Hepatocyte (in vitro differentiated cells): Measurements from ENCODE around the gene PSMA6. TPM values are rescaled to one million over a fixed set of nuclear protein-coding genes. Genes with fewer than 3 reads are reported as not detected.

Experiments
- DNase-seq: peaks from one replicate; pipeline ENCODE4 v3.0.0-alpha.2; 2016; ENCODE audit warnings: low spot score
- H2AFZ ChIP-seq: fragments of 200-600 bp; sonication (generic); 2 replicates; pipeline ENCODE4 v1.6.0; 2016; ENCODE audit warnings: antibody characterized with exemption, mild to moderate bottlenecking
- H3K27ac ChIP-seq: fragments of 200-600 bp; sonication (generic); 2 replicates; pipeline ENCODE4 v1.5.1; 2016; ENCODE audit warnings: mild to moderate bottlenecking
- H3K27me3 ChIP-seq: fragments of 200-600 bp; sonication (generic); 2 replicates; pipeline ENCODE4 v1.6.1; 2016
- H3K36me3 ChIP-seq: fragments of 200-600 bp; sonication (generic); replicated peaks from 2 replicates; pipeline ENCODE4 v1.5.1; 2016; ENCODE audit warnings: low read depth; ENCODE audit not compliant: insufficient read depth
- H3K4me1 ChIP-seq: fragments of 200-600 bp; sonication (generic); 2 replicates; pipeline ENCODE4 v1.5.1; 2016; ENCODE audit warnings: mild to moderate bottlenecking, moderate library complexity; ENCODE audit not compliant: insufficient read depth
- H3K4me2 ChIP-seq: fragments of 200-600 bp; sonication (generic); 2 replicates; pipeline ENCODE4 v1.6.0; 2016
- H3K4me3 ChIP-seq: fragments of 200-600 bp; sonication (generic); 2 replicates; pipeline ENCODE4 v1.5.1; 2016; ENCODE audit warnings: mild to moderate bottlenecking
- H3K79me2 ChIP-seq: fragments of 200-600 bp; sonication (generic); 2 replicates; pipeline ENCODE4 v1.6.0; 2017; ENCODE audit warnings: mild to moderate bottlenecking
- H3K9me2 ChIP-seq: fragments of 200-600 bp; sonication (generic); replicated peaks from 2 replicates; pipeline ENCODE4 v1.6.0; 2017; ENCODE audit warnings: mild to moderate bottlenecking; ENCODE audit not compliant: insufficient read depth
- H3K9me3 ChIP-seq: fragments of 200-600 bp; sonication (generic); 2 replicates; pipeline ENCODE4 v1.5.1; 2016; ENCODE audit warnings: low read depth, mild to moderate bottlenecking
- H4K20me1 ChIP-seq: fragments of 200-600 bp; sonication (generic); 2 replicates; pipeline ENCODE4 v1.6.0; 2016; ENCODE audit warnings: mild to moderate bottlenecking; ENCODE audit not compliant: insufficient read depth, poor library complexity, severe bottlenecking
- CTCF ChIP-seq: fragments of 200-600 bp; sonication (generic); IDR thresholded peaks from 2 replicates; pipeline ENCODE4 v1.5.1; 2016; ENCODE audit warnings: antibody characterized with exemption, mild to moderate bottlenecking; ENCODE audit not compliant: poor library complexity
- EZH2 ChIP-seq: fragments of 200-600 bp; sonication (generic); IDR thresholded peaks from 2 replicates; pipeline ENCODE4 v1.6.1; 2016; ENCODE audit warnings: antibody characterized with exemption, mild to moderate bottlenecking, borderline replicate concordance
- EZH2phosphoT487 ChIP-seq: fragments of 200-600 bp; sonication (generic); IDR thresholded peaks from one replicate; pipeline ENCODE4 v1.6.1; 2018; ENCODE audit warnings: antibody characterized with exemption, mild to moderate bottlenecking, low read depth, moderate library complexity; ENCODE audit not compliant: unreplicated experiment, severe bottlenecking
- WGBS: methylation state at CpG from one replicate; pipeline ENCODE4 v1.1.6; 2016; ENCODE audit warnings: low lambda C conversion rate; ENCODE audit errors: missing lambda C conversion rate; 5-methylcytosine and 5-hydroxymethylcytosine counted together
- polyA plus RNA-seq: library from polyadenylated mRNA; unstranded; fragments of >200 nt; fragmentation: Nextera tagmentation; extraction: Ambion mirVana; gene quantifications from 2 replicates; pipeline ENCODE4 v1.2.1, GENCODE V29; 2016
- total RNA-seq: library from RNA; depleted of rRNA; stranded (reverse); fragments of >200 nt; gene quantifications from 2 replicates; pipeline ENCODE4 v1.2.3, GENCODE V29; 2014

PSMA6 gene
- total and polyA plus RNA-seq, 2 experiments from 2014 or later, result 228 to 260 TPM

- no peak overlapping the region for H3K4me3 ChIP-seq
- no peaks in the 10 kb centered on the region for H3K9me3 ChIP-seq
- H3K9me2 ChIP-seq, result no peaks in the 10 kb centered on the region
- no peaks in the 10 kb centered on the region for H3K36me3 ChIP-seq
- no peak overlapping the region for H2AFZ ChIP-seq
- no peaks in the 10 kb centered on the region for H4K20me1 ChIP-seq
- DNase-seq, result no peak
- no peaks in the 10 kb centered on the region for H3K27me3 ChIP-seq
- H3K4me1 ChIP-seq, result peaks cover 26% of the 10 kb centered on the region
- H3K27ac ChIP-seq, result peak overlapping the region; percentile 86
- 96% methylated on average over 8 of the region's 8 CpGs for WGBS
- TF ChIP-seq EZH2phosphoT487, result no peak
- TF ChIP-seq CTCF, result no peak
- TF ChIP-seq EZH2, result no peak
- H3K79me2 ChIP-seq, result no peaks in the 10 kb centered on the region
- H3K4me2 ChIP-seq, result no peak overlapping the region
Observed at GRCh38 chr14:35366521-35366976, 74.4 kb downstream of the PSMA6 start.

GRCh38 chr14:35367056-35367372, 74.8 kb downstream of the PSMA6 start:
- H3K27me3 ChIP-seq, result no peaks in the 10 kb centered on the region
- no peaks in the 10 kb centered on the region for H3K9me3 ChIP-seq
- DNase-seq, result no peak
- no peak overlapping the region for H2AFZ ChIP-seq
- H3K79me2 ChIP-seq, result no peaks in the 10 kb centered on the region
- 80% methylated on average over 3 of the region's 5 CpGs for whole genome bisulfite sequencing
- peaks cover 26% of the 10 kb centered on the region for H3K4me1 ChIP-seq
- no peak for TF ChIP-seq EZH2phosphoT487
- no peaks in the 10 kb centered on the region for H4K20me1 ChIP-seq
- H3K4me3 ChIP-seq, result no peak overlapping the region
- H3K27ac ChIP-seq, result peak overlapping the region; percentile 40
- no peak overlapping the region for H3K4me2 ChIP-seq
- H3K9me2 ChIP-seq, result no peaks in the 10 kb centered on the region
- H3K36me3 ChIP-seq, result no peaks in the 10 kb centered on the region

Other genes with a start within 250 kb of the PSMA6 start
- 69.4 and 100 TPM in 2 replicates for gene FAM177A1, start 246.1 kb upstream of the PSMA6 start, total RNA-seq
- gene FAM177A1, start 246.1 kb upstream of the PSMA6 start, polyA plus RNA-seq, result 132 and 153 TPM in 2 replicates
- 38.5 and 53.7 TPM in 2 replicates for gene PPP2R3C, start 170.4 kb upstream of the PSMA6 start, total RNA-seq
- gene PPP2R3C, start 170.4 kb upstream of the PSMA6 start, polyA plus RNA-seq, result 36.1 and 40.7 TPM in 2 replicates
- 39.9 and 48.2 TPM in 2 replicates for gene PRORP, start 169.8 kb upstream of the PSMA6 start, total RNA-seq
- gene PRORP, start 169.8 kb upstream of the PSMA6 start, polyA plus RNA-seq, result 19.8 and 25.8 TPM in 2 replicates
- gene NFKBIA, start 112.4 kb downstream of the PSMA6 start, total RNA-seq, result 238 and 252 TPM in 2 replicates
- 345 and 359 TPM in 2 replicates for gene NFKBIA, start 112.4 kb downstream of the PSMA6 start, polyA plus RNA-seq
- gene INSM2, start 241.8 kb downstream of the PSMA6 start, total RNA-seq, result not detected in 2 replicates
- gene INSM2, start 241.8 kb downstream of the PSMA6 start, polyA plus RNA-seq, result not detected in 2 replicates